Neural crest cell (in vitro differentiated cells): Measurements from ENCODE around the gene TSGA10. TPM values are rescaled to one million over a fixed set of nuclear protein-coding genes. Genes with fewer than 3 reads are reported as not detected.

ENCODE experiments used
- DNase-seq: peaks from one replicate; pipeline ENCODE4 v3.0.0; 2021; ENCODE audit warnings: low read depth, mixed read lengths, low spot score
- H3K27ac Mint-ChIP-seq: one replicate; pipeline ENCODE4 v1.8.0; 2021; ENCODE audit warnings: mild to moderate bottlenecking, mixed read lengths; ENCODE audit not compliant: unreplicated experiment
- H3K27me3 Mint-ChIP-seq: 2 replicates; pipeline ENCODE4 v1.8.0; 2021; ENCODE audit warnings: low read depth, mild to moderate bottlenecking, mixed read lengths
- H3K36me3 Mint-ChIP-seq: 2 replicates; pipeline ENCODE4 v1.8.0; 2021; ENCODE audit warnings: low read depth, mild to moderate bottlenecking, mixed read lengths
- H3K4me1 Mint-ChIP-seq: 2 replicates; pipeline ENCODE4 v1.8.0; 2021; ENCODE audit warnings: mixed read lengths
- H3K4me3 Mint-ChIP-seq: one replicate; pipeline ENCODE4 v1.8.0; 2021; ENCODE audit warnings: mild to moderate bottlenecking, mixed read lengths
- H3K9me3 Mint-ChIP-seq: 2 replicates; pipeline ENCODE4 v1.8.0; 2021; ENCODE audit warnings: mixed read lengths
- total RNA-seq: library from RNA; stranded (reverse); gene quantifications from 2 replicates; pipeline ENCODE4 v1.2.1, GENCODE V29; 2021
- TF ChIP-seq, protein P1 (sequence below): fragments of 200-600 bp; sonication (generic); conservative IDR thresholded peaks from 2 replicates; pipeline ENCODE4 v1.5.0; 2021; ENCODE audit warnings: antibody characterized with exemption, mild to moderate bottlenecking

Gene TSGA10
- total RNA-seq, 1 donor from 2014 or later = 7.9 TPM

DNA sequence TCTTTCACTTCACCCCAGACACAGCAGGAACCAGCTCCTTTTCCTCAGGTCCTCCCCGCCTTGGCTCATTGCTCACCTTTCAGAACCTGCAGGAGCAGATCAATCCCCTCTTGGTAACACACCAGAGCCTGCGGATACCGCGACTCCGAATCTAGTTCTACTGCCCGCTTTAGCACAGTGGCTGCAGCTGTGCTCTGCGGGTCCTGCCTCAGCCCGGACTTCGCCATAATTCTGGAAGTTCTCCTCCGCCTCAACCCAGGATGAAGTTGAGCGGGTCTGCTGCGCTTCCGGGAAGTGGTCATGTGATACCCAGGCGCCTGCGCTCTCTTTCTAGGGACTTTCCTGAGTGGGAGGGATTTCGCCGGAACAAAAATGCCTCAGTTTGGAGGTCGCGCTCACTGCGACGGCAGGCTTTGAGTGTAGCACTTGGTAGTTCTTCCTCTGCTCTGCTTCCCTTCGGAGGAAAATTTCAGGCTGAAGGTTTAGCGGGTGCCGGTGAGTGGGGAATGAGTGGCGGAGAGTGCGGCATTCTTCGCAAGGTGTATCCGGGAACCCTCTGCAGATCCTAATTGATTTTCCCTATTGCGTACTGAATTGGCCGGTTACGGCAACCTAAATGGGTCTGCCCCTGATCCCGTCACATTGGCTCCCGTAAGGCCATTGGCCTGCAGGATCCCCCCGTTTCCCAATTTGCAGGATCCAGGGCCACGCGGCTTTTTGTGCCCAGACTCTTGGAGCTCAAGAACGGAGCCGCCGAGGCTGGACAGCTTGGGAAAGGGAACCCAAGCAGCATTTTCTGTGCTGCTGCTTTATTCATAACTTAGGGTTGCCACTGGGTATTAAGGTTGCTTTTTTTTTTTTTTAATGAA lies 26.2 kb upstream of the TSGA10 start, which contains the start of the genes MITD1 and MRPL30:
Gene MITD1 (minus strand): TSS at position 304 of the 869 bp plus-strand sequence. CDS start 77 bp downstream, at position 227.
Gene MRPL30 (plus strand): TSS at position 430 of the 869 bp plus-strand sequence. CDS start 5,020 bp downstream, outside the sequence.
- Mint-ChIP-seq H3K9me3 (no peaks in the 10 kb centered on the region), H3K36me3 (no peaks in the 10 kb centered on the region), H3K4me1 (peaks cover 26% of the 10 kb centered on the region), H3K4me3 (peak within 1 kb of the TSS; percentile 99), H3K27me3 (no peaks in the 10 kb centered on the region), H3K27ac (peak within 1 kb of the TSS; percentile 97)
- DNase-seq = peak; percentile 90
- TF ChIP-seq, protein P1, sequence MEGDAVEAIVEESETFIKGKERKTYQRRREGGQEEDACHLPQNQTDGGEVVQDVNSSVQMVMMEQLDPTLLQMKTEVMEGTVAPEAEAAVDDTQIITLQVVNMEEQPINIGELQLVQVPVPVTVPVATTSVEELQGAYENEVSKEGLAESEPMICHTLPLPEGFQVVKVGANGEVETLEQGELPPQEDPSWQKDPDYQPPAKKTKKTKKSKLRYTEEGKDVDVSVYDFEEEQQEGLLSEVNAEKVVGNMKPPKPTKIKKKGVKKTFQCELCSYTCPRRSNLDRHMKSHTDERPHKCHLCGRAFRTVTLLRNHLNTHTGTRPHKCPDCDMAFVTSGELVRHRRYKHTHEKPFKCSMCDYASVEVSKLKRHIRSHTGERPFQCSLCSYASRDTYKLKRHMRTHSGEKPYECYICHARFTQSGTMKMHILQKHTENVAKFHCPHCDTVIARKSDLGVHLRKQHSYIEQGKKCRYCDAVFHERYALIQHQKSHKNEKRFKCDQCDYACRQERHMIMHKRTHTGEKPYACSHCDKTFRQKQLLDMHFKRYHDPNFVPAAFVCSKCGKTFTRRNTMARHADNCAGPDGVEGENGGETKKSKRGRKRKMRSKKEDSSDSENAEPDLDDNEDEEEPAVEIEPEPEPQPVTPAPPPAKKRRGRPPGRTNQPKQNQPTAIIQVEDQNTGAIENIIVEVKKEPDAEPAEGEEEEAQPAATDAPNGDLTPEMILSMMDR = no peak

DNA sequence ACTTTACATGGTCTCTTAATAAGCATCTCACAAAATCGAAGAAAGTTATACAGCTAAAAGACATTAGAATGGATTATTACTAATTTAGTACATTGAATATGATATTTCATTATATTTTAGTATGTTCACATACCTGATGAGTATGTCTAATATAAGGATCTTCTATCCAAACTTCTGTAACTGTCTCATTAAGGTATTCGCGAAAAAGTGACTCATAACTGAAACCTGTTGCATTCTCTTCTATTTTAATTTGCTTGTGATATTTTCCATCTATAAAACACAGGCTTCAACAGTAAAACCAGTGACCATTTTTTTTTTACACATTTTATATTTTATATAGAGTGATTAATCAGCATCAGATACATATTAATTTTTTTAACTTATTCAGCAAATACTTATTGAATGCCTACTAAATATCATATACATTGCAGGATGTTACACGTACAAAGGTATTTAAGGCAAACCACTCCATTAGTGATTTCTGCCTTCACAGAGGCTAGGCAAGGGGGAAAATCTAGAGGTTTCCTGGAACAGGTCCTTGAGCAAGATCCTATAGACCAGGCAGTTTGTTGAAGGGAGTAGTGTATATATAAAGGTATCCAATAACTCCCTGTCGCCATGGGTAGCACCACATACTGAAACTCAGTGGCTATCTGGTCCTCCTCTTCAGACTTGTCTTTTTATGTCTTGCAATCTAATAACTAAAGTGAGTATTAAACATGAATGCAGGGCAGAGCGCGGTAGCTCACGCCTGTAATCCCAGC lies 16.8 kb upstream of the TSGA10 start:
- TF ChIP-seq, protein P1 = no peak
- no peak for DNase-seq
- no peaks in the 10 kb centered on the region for H3K27me3 Mint-ChIP-seq
- no peaks in the 10 kb centered on the region for H3K9me3 Mint-ChIP-seq
- no peaks in the 10 kb centered on the region for H3K36me3 Mint-ChIP-seq
- no peak overlapping the region for H3K27ac Mint-ChIP-seq
- no peaks in the 10 kb centered on the region for H3K4me1 Mint-ChIP-seq
- no peak overlapping the region for H3K4me3 Mint-ChIP-seq

DNA sequence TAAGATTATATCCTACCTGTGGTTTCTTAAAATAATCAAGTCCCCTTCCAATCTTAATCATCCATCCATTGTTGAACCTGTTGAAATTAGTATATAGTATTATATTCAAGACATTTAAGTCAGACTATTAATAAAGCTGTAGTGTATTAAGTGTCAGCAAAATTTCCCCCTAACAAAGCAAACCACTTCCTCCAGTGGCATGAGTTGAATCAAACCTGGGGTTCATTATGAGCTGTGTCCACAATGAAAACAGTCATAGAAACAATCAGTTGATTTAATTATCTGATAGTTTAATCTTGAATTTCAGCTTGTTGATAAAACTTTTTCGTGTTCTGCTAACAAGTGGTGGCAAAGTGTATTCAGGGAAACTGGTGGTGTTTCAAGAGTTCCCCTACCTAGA lies 14.8 kb upstream of the TSGA10 start:
- H3K27me3 Mint-ChIP-seq = no peaks in the 10 kb centered on the region

DNA sequence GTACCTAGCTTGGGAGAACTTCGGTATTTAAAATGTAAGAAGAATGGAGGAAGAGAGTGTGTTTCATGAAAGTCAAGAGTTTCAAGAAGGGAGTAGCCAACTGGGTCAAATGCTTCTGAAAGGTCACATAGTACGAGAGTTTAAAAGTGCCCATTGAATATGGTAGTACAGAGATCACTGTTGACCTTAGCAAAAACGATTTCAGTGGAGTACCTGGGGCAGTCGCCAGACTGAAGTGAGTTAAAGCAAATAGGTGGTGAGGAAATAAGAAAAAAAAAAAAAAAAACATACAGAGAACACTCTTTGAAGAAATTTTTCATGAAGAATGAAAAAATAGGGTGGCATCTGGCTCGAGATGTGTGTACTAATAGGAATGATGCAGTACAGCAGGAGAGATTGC lies 11.5 kb upstream of the TSGA10 start:
- Mint-ChIP-seq H3K4me3 (no peak overlapping the region), H3K36me3 (no peaks in the 10 kb centered on the region), H3K27me3 (no peaks in the 10 kb centered on the region), H3K27ac (no peak overlapping the region), H3K9me3 (no peaks in the 10 kb centered on the region), H3K4me1 (no peaks in the 10 kb centered on the region)
- DNase-seq = no peak
- TF ChIP-seq, protein P1 = no peak

More for the DNA sequence above, 14.8 kb upstream of the TSGA10 start:
- Mint-ChIP-seq H3K36me3 (no peaks in the 10 kb centered on the region), H3K4me1 (no peaks in the 10 kb centered on the region), H3K27ac (no peak overlapping the region), H3K9me3 (no peaks in the 10 kb centered on the region), H3K4me3 (no peak overlapping the region)
- DNase-seq = no peak
- TF ChIP-seq, protein P1 = no peak

DNA sequence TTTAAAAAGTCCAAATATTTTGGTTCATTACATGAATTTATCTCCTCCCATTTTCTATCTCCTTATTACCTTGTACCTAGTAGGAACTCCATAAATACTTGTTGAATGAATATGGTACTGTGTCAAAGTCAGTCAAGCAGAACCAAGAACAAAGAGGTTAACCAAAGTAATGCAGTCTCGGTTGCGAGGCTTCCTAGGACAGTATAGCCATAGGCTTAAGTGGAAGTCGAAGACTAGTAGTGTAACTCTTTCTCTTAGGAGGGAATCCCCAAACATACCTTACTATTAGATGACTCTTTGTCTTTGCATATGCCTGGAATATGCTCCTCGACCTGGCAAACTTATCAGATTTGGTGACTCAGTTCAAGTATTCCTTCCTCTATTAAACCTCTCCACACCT lies 4.9 kb upstream of the TSGA10 start:
- DNase-seq = no peak
- TF ChIP-seq, protein P1 = no peak
- H3K27ac Mint-ChIP-seq = no peak overlapping the region
- peak overlapping the region; percentile 3 for H3K4me3 Mint-ChIP-seq
- no peaks in the 10 kb centered on the region for H3K9me3 Mint-ChIP-seq
- H3K4me1 Mint-ChIP-seq = peaks cover 15% of the 10 kb centered on the region
- H3K27me3 Mint-ChIP-seq = no peaks in the 10 kb centered on the region
- H3K36me3 Mint-ChIP-seq = peaks cover 3% of the 10 kb centered on the region
